Keratinocyte (primary cell): ENCODE results near the gene ALDH3B2. TPM values are rescaled to one million over a fixed set of nuclear protein-coding genes. Genes with fewer than 3 reads are reported as not detected.
"Not testable (repeated sequence)": the region's sequence is repeated elsewhere in the genome, so short reads cannot be mapped to it uniquely, and the experiment has no call there.

Source experiments
- DNase-seq: peaks from one replicate; pipeline ENCODE4 v3.0.0-alpha.2; 2011; ENCODE audit warnings: low read depth, missing footprints, low spot score
- FAIRE-seq: peaks from 2 replicates; lab custom pipeline; 2011; peaks lifted over from hg19 to GRCh38; lab: Jason Lieb, UNC
- H2AFZ ChIP-seq: 2 replicates; pipeline ENCODE4 v1.6.0; 2012; ENCODE audit warnings: low read length, control low read depth, inconsistent platforms; ENCODE audit not compliant: control insufficient read depth
- H3K27ac ChIP-seq: 2 replicates; pipeline ENCODE4 v1.5.1; 2011; ENCODE audit warnings: low read length; ENCODE audit not compliant: control insufficient read depth, insufficient read depth
- H3K27me3 ChIP-seq: 3 replicates; pipeline ENCODE4 v1.6.0; 2011; ENCODE audit warnings: low read length; ENCODE audit not compliant: control insufficient read depth, insufficient read depth; ENCODE audit errors: extremely low read depth
- H3K36me3 ChIP-seq, 2 experiments: 2 replicates in 1 of 2; 3 replicates in 1 of 2; pipeline ENCODE4 v1.5.1; 2011; ENCODE audit warnings: low read length in 2 of 2, mild to moderate bottlenecking in 1 of 2; ENCODE audit not compliant: control insufficient read depth in 2 of 2, insufficient read depth in 2 of 2; ENCODE audit errors: extremely low read depth in 1 of 2
- H3K4me1 ChIP-seq: 3 replicates; pipeline ENCODE4 v1.5.1; 2011; ENCODE audit warnings: low read length; ENCODE audit not compliant: control insufficient read depth, insufficient read depth; ENCODE audit errors: extremely low read depth
- H3K4me2 ChIP-seq: 3 replicates; pipeline ENCODE4 v1.6.0; 2011; ENCODE audit warnings: low read depth, low read length; ENCODE audit not compliant: control insufficient read depth, insufficient read depth; ENCODE audit errors: extremely low read depth
- H3K4me3 ChIP-seq, 3 experiments: fragments of 200-600 bp in 1 of 3; sonication (generic) in 1 of 3; 2 replicates in 2 of 3; 3 replicates in 1 of 3; pipeline ENCODE4 v1.5.1; 2011 to 2016; ENCODE audit warnings: low read length in 3 of 3, mild to moderate bottlenecking in 3 of 3, control low read depth in 2 of 3, inconsistent platforms in 1 of 3, low read depth in 1 of 3, mixed read lengths in 1 of 3, mixed run types in 1 of 3, moderate library complexity in 1 of 3; ENCODE audit not compliant: control insufficient read depth in 2 of 3, insufficient read depth in 2 of 3; ENCODE audit errors: extremely low read depth in 1 of 3
- H3K79me2 ChIP-seq: 2 replicates; pipeline ENCODE4 v1.6.0; 2012; ENCODE audit warnings: low read length; ENCODE audit not compliant: control insufficient read depth, insufficient read depth
- H3K9ac ChIP-seq: 3 replicates; pipeline ENCODE4 v1.6.0; 2011; ENCODE audit warnings: low read length; ENCODE audit not compliant: control insufficient read depth, insufficient read depth; ENCODE audit errors: extremely low read depth
- H3K9me1 ChIP-seq: 3 replicates; pipeline ENCODE4 v1.6.0; 2011; ENCODE audit warnings: low read length; ENCODE audit not compliant: control insufficient read depth, insufficient read depth; ENCODE audit errors: extremely low read depth
- H3K9me3 ChIP-seq: 2 replicates; pipeline ENCODE4 v1.5.1; 2012; ENCODE audit warnings: low read depth, low read length; ENCODE audit not compliant: control insufficient read depth
- H4K20me1 ChIP-seq: 3 replicates; pipeline ENCODE4 v1.6.0; 2011; ENCODE audit warnings: low read length; ENCODE audit not compliant: control insufficient read depth, insufficient read depth; ENCODE audit errors: extremely low read depth
- CTCF ChIP-seq, 3 experiments: IDR thresholded peaks in 1 of 3; conservative IDR thresholded peaks in 1 of 3; optimal IDR thresholded peaks in 1 of 3; 2 replicates in 2 of 3; 3 replicates in 1 of 3; pipeline versions ENCODE3 to v1.5.1; 2011; ENCODE audit warnings: low read length in 3 of 3, mild to moderate bottlenecking in 3 of 3, moderate library complexity in 2 of 3, control low read depth in 1 of 3, inconsistent platforms in 1 of 3; ENCODE audit not compliant: insufficient read depth in 2 of 3; ENCODE audit errors: extremely low read depth in 1 of 3
- EZH2 ChIP-seq: IDR thresholded peaks from one replicate; pipeline ENCODE4 v1.6.1; 2012; ENCODE audit warnings: inconsistent platforms, mild to moderate bottlenecking, low read length, moderate library complexity
- dilution Hi-C: fragments of 300-500 bp; cut with MboI; formaldehyde crosslinking; loops from one replicate; pipeline ENCODE4 v1.7.0; 2020; ENCODE audit warnings: low sequenced_read_pairs; ENCODE audit not compliant: extremely low pct_ligation_motif_present
- polyA plus RNA-seq, 5 experiments: library from polyadenylated mRNA; depleted of rRNA in 3 of 5; stranded (reverse) in 3 of 5; stranded (forward) in 1 of 5; unstranded in 1 of 5; fragments of >200 nt; gene quantifications; 1 replicate in 1 of 5; 2 replicates in 3 of 5; 3 replicates in 1 of 5; pipeline versions ENCODE4 v1.2.1 to v1.2.3, GENCODE V29; 2011 to 2012; ENCODE audit warnings: missing spikeins in 2 of 5, low read depth in 1 of 5, low replicate concordance in 1 of 5

ALDH3B2 gene
- polyA plus RNA-seq, 1 donor (not counting 4 experiments of a cell fraction or from before 2014, with no cell fraction given) = 0.67 TPM

DNA sequence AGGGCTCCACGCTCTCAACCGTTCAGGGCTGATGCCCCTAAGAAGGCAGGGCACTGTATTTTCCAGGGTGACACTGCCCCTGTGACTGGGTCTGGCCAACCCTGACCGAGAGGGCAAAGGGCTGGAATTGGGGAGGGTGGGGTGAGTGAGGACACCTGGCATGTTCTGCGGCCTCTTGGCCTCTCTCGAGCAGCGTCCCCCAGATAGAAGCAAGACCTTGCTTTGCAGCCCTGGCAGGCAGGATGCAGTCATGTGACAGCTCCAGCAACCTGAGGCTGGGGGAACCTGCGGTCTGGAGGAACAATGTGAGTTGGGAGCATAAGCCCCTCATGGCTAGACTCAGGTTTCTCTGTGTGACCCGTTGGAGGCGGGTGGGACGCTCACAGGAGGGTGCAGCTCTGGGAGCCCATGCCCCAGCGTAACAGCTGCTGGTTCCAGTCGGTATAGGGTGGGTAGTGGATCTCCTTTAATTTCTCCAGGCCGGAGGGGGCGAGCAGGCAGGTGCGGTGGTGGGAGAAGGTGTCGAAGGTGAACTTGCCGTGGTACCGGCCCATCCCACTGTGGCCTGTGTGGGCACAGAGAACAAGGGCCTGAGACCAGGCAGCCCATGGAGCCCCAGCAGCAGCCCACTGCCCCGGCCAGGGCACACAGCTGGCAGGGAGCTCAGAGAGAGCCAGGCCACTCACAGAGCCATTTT is 11.4 kb downstream of the ALDH3B2 start:
- Histone ChIP-seq H3K27ac (no peak overlapping the region), H3K27me3 (no peaks in the 10 kb centered on the region), H3K4me2 (no peak overlapping the region), H3K9me1 (no peaks in the 10 kb centered on the region), H2AFZ (no peak overlapping the region), H3K4me1 (no peaks in the 10 kb centered on the region), H3K79me2 (no peaks in the 10 kb centered on the region), H3K4me3 (no peak overlapping the region), H3K9me3 (no peaks in the 10 kb centered on the region), H3K9ac (no peak overlapping the region), H3K36me3 (no peaks in the 10 kb centered on the region), H4K20me1 (no peaks in the 10 kb centered on the region)
- TF ChIP-seq CTCF (optimal IDR thresholded peaks at IDR 0.05 in 1 of 3, IDR thresholded peaks at IDR 0.05 in 1 of 3, conservative IDR thresholded peaks at IDR 0.05 in 1 of 3; ENCODE audit: extremely low read depth in 1 of 3, insufficient read depth in 2 of 3, low read length in 3 of 3) (no peak), EZH2 (no peak)
- DNase-seq (no peak), FAIRE-seq (no peak)
- dilution Hi-C loops = no loop called here

GRCh38 chr11:67662142-67662834 is 12.1 kb downstream of the ALDH3B2 start:
- FAIRE-seq (no peak), DNase-seq (no peak)
- no peaks in the 10 kb centered on the region for H3K27me3 ChIP-seq
- dilution Hi-C loops = no loop called here
- no peak overlapping the region for H3K4me2 ChIP-seq
- H3K9ac ChIP-seq = no peak overlapping the region
- no peaks in the 10 kb centered on the region for H3K36me3 ChIP-seq
- TF ChIP-seq CTCF (optimal IDR thresholded peaks at IDR 0.05 in 1 of 3, IDR thresholded peaks at IDR 0.05 in 1 of 3, conservative IDR thresholded peaks at IDR 0.05 in 1 of 3; ENCODE audit: extremely low read depth in 1 of 3, insufficient read depth in 2 of 3, low read length in 3 of 3) (no peak), EZH2 (no peak)
- no peak overlapping the region for H3K4me3 ChIP-seq
- no peaks in the 10 kb centered on the region for H3K9me1 ChIP-seq
- H3K4me1 ChIP-seq = peaks cover 6% of the 10 kb centered on the region
- no peak overlapping the region for H3K27ac ChIP-seq
- H3K79me2 ChIP-seq = no peaks in the 10 kb centered on the region
- H3K9me3 ChIP-seq = no peaks in the 10 kb centered on the region
- no peak overlapping the region for H2AFZ ChIP-seq
- H4K20me1 ChIP-seq = no peaks in the 10 kb centered on the region

- H3K9me3 ChIP-seq, H3K4me2 ChIP-seq, DNase-seq, H3K4me3 ChIP-seq, H2AFZ ChIP-seq, H3K79me2 ChIP-seq, dilution Hi-C loops, H4K20me1 ChIP-seq, FAIRE-seq, H3K9ac ChIP-seq, H3K27me3 ChIP-seq, H3K27ac ChIP-seq, H3K9me1 ChIP-seq, H3K36me3 ChIP-seq: not testable (repeated sequence)
- peaks cover 11% of the 10 kb centered on the region for H3K4me1 ChIP-seq
These were observed 13.7 kb downstream of the ALDH3B2 start for GRCh38 chr11:67660752-67661151.
